NB4 (cell line): ENCODE data around the gene PTPN1.

Experiments used
- DNase-seq: peaks from one replicate; pipeline ENCODE4 v3.0.0; 2010; ENCODE audit warnings: low read depth
- H3K4me3 ChIP-seq: one replicate; pipeline ENCODE4 v1.5.1; 2011; ENCODE audit warnings: mild to moderate bottlenecking, low read depth, low read length, moderate library complexity
- CTCF ChIP-seq: IDR thresholded peaks from one replicate; pipeline ENCODE4 v1.5.1; 2012; ENCODE audit warnings: low read depth, low read length
- MAX ChIP-seq: IDR thresholded peaks from 2 replicates; pipeline ENCODE4 v1.6.1; 2011; ENCODE audit warnings: low read depth, low read length
- MYC ChIP-seq: IDR thresholded peaks from 2 replicates; pipeline ENCODE4 v1.6.1; 2011; ENCODE audit warnings: low read depth, low read length
- POLR2A ChIP-seq: IDR thresholded peaks from 2 replicates; pipeline ENCODE4 v1.6.1; 2011; ENCODE audit warnings: mild to moderate bottlenecking; ENCODE audit not compliant: insufficient read length; ENCODE audit errors: extremely low read depth

PTPN1 gene

GRCh38 chr20:50488236-50488806, 21.9 kb upstream of the PTPN1 start:
- no peak for TF ChIP-seq MAX
- TF ChIP-seq CTCF = no peak
- TF ChIP-seq POLR2A = no peak
- no peak for TF ChIP-seq MYC
- DNase-seq = no peak
- no peak overlapping the region for H3K4me3 ChIP-seq

- no peak overlapping the region for H3K4me3 ChIP-seq
- DNase-seq = no peak
- no peak for TF ChIP-seq MAX
These were observed 19.0 kb upstream of the PTPN1 start for GRCh38 chr20:50491168-50491567.

GRCh38 chr20:50491926-50492634, 18.1 kb upstream of the PTPN1 start:
- DNase-seq = no peak

GRCh38 chr20:50493881-50494253, 16.3 kb upstream of the PTPN1 start:
- no peak overlapping the region for H3K4me3 ChIP-seq
- no peak for TF ChIP-seq MAX
- TF ChIP-seq POLR2A = no peak
- no peak for TF ChIP-seq CTCF
- TF ChIP-seq MYC = no peak
- no peak for DNase-seq

More at GRCh38 chr20:50491926-50492634, 18.1 kb upstream of the PTPN1 start:
- no peak overlapping the region for H3K4me3 ChIP-seq
- TF ChIP-seq MAX = no peak
- no peak for TF ChIP-seq MYC
- no peak for TF ChIP-seq POLR2A
- no peak for TF ChIP-seq CTCF

- TF ChIP-seq CTCF = no peak
- TF ChIP-seq MAX = no peak
- no peak for DNase-seq
- H3K4me3 ChIP-seq = no peak overlapping the region
These were observed 15.8 kb upstream of the PTPN1 start for GRCh38 chr20:50494428-50494827.

GRCh38 chr20:50496773-50497385, 13.3 kb upstream of the PTPN1 start:
- TF ChIP-seq MYC = no peak
- no peak for TF ChIP-seq POLR2A
- TF ChIP-seq CTCF = no peak
- no peak for TF ChIP-seq MAX
- no peak overlapping the region for H3K4me3 ChIP-seq
- no peak for DNase-seq
